HG03565 (cell line): ENCODE data around the gene SLC35G4.
"Not testable (repeated sequence)": the region's sequence is repeated elsewhere in the genome, so short reads cannot be mapped to it uniquely, and the experiment has no call there.

ENCODE experiments used
- ATAC-seq: cut with Tn5 transposase; IDR thresholded peaks from one replicate; pipeline ENCODE4 v1.9.1; 2021; ENCODE audit warnings: mild to moderate bottlenecking, moderate library complexity; ENCODE audit not compliant: unreplicated experiment

SLC35G4 gene

GRCh38 chr18:11613073-11613472 is 3.7 kb downstream of the SLC35G4 start:
- not testable (repeated sequence) for ATAC-seq

- not testable (repeated sequence) for ATAC-seq
Measured at GRCh38 chr18:11613611-11614010, 4.2 kb downstream of the SLC35G4 start.

GRCh38 chr18:11614042-11614441 is 4.6 kb downstream of the SLC35G4 start:
- ATAC-seq = not testable (repeated sequence)

GRCh38 chr18:11614981-11615380 is 5.6 kb downstream of the SLC35G4 start:
- not testable (repeated sequence) for ATAC-seq

- ATAC-seq = not testable (repeated sequence)
Measured at GRCh38 chr18:11647310-11647709, 37.9 kb downstream of the SLC35G4 start.

GRCh38 chr18:11647804-11648203 is 38.4 kb downstream of the SLC35G4 start:
- ATAC-seq = not testable (repeated sequence)

- no peak for ATAC-seq
Measured at GRCh38 chr18:11649839-11650238, 40.4 kb downstream of the SLC35G4 start.

- no peak for ATAC-seq
Measured at GRCh38 chr18:11651899-11652298, 42.5 kb downstream of the SLC35G4 start.

GRCh38 chr18:11653521-11653920 is 44.1 kb downstream of the SLC35G4 start:
- ATAC-seq = no peak

GRCh38 chr18:11654736-11655605 is 45.6 kb downstream of the SLC35G4 start:
- no peak for ATAC-seq

- no peak for ATAC-seq
Measured at GRCh38 chr18:11655606-11655932, 46.2 kb downstream of the SLC35G4 start.

- ATAC-seq = no peak
Measured at GRCh38 chr18:11657152-11657551, 47.8 kb downstream of the SLC35G4 start.

GRCh38 chr18:11657554-11657953 is 48.2 kb downstream of the SLC35G4 start:
- no peak for ATAC-seq

- ATAC-seq = no peak
Measured at GRCh38 chr18:11658019-11658418, 48.6 kb downstream of the SLC35G4 start.

GRCh38 chr18:11658989-11659388 is 49.6 kb downstream of the SLC35G4 start:
- ATAC-seq = no peak
